Lower leg skin (tissue), 3 donors: Measurements from ENCODE around the gene TEAD3.

ENCODE experiments used
- POLR2A ChIP-seq, 2 donors: fragments of 450-650 bp; IDR thresholded peaks; one replicate each; pipeline ENCODE4 v1.6.1; 2016 to 2017; ENCODE audit warnings: antibody characterized with exemption in 2 of 2, mild to moderate bottlenecking in 1 of 2, moderate library complexity in 1 of 2
- TF ChIP-seq, protein P1 (sequence below), 3 donors: fragments of 450-650 bp; IDR thresholded peaks; one replicate each; pipeline ENCODE4 v1.5.1; 2016; ENCODE audit warnings: antibody characterized with exemption in 3 of 3, mild to moderate bottlenecking in 3 of 3, moderate library complexity in 2 of 3

DNA sequence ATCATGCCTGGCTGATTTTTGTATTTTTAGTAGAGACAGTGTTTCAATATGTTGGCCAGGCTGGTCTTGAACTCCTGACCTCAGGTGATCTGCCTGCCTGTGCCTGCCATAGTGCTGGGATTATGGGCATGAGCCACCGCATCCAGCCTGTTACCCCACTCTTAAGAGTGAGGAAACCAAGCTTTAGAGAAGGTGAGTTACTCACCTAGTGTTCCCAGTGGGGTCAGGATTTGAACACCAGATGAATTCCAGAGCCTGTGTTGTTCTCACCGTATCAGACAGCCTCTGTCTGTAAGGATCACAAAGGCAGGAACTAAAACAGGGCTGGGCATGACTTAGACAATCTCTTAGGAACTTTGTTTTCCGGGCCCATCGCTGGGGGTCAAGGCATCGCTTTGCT lies 54.2 kb downstream of the TEAD3 start:
- TF ChIP-seq, protein P1, sequence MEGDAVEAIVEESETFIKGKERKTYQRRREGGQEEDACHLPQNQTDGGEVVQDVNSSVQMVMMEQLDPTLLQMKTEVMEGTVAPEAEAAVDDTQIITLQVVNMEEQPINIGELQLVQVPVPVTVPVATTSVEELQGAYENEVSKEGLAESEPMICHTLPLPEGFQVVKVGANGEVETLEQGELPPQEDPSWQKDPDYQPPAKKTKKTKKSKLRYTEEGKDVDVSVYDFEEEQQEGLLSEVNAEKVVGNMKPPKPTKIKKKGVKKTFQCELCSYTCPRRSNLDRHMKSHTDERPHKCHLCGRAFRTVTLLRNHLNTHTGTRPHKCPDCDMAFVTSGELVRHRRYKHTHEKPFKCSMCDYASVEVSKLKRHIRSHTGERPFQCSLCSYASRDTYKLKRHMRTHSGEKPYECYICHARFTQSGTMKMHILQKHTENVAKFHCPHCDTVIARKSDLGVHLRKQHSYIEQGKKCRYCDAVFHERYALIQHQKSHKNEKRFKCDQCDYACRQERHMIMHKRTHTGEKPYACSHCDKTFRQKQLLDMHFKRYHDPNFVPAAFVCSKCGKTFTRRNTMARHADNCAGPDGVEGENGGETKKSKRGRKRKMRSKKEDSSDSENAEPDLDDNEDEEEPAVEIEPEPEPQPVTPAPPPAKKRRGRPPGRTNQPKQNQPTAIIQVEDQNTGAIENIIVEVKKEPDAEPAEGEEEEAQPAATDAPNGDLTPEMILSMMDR (IDR thresholded peaks at IDR 0.05) = no peak
- TF ChIP-seq POLR2A (IDR thresholded peaks at IDR 0.05) = no peak
